ENCODE data around the gene PRKD2. TPM values are rescaled to one million over a fixed set of nuclear protein-coding genes. Genes with fewer than 3 reads are reported as not detected.

PRKD2 gene
- total RNA-seq, 4 donors from 2014 or later, result 57.0 to 88.8 (median 64.0) TPM

DNA sequence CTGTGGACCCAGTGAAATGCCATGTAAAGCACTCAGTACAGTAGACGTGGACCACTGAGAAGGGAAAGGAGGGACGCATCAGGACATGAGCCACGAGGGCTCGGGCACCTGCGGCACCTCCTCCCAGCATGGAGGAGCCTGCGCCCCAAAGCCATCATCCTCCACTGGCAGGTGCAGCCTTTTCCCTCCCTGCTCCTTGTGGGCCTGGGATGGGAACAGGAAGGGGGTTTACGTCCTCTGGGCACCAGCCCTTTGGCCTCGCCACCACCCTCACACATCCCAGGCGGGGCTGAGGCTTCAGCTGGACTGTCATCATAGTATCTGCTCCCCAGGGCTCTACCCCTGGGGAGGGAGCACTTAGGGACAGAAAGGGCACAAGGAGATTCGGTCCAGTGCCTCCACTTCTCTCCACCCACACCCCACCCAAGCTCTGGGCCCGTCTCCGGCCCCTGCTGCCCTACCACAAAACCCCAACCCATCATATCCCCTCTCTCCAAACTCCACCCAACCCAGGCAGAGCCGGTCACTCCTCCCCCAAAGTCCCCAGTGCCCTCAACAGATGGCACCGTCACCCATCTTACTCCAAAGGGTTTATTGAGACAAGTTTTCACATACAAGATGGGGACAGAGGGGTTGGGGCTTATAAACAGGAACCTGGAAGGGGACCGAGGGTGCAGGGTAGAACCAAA lies 2.2 kb upstream of the PRKD2 start:
- Histone ChIP-seq H3K27ac (peak overlapping the region in 3 of 4 donors; percentile 92 to 95 (median 94)), H3K36me3 (peaks cover 0 to 43% (median 0%) of the 10 kb centered on the region in 3 donors), H3K27me3 (no peaks in the 10 kb centered on the region), H3K4me3 (peak overlapping the region in 1 of 4 donors; percentile 70), H3K9me3 (no peaks in the 10 kb centered on the region), H3K4me1 (peaks cover 0 to 36% (median 30%) of the 10 kb centered on the region in 4 donors)
- TF ChIP-seq POLR2A (IDR thresholded peaks at IDR 0.05), result no peak
- TF ChIP-seq, protein P1, sequence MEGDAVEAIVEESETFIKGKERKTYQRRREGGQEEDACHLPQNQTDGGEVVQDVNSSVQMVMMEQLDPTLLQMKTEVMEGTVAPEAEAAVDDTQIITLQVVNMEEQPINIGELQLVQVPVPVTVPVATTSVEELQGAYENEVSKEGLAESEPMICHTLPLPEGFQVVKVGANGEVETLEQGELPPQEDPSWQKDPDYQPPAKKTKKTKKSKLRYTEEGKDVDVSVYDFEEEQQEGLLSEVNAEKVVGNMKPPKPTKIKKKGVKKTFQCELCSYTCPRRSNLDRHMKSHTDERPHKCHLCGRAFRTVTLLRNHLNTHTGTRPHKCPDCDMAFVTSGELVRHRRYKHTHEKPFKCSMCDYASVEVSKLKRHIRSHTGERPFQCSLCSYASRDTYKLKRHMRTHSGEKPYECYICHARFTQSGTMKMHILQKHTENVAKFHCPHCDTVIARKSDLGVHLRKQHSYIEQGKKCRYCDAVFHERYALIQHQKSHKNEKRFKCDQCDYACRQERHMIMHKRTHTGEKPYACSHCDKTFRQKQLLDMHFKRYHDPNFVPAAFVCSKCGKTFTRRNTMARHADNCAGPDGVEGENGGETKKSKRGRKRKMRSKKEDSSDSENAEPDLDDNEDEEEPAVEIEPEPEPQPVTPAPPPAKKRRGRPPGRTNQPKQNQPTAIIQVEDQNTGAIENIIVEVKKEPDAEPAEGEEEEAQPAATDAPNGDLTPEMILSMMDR (IDR thresholded peaks at IDR 0.05), result no peak
- DNase-seq, result peak in 2 of 3 donors; percentile 77 to 81

DNA sequence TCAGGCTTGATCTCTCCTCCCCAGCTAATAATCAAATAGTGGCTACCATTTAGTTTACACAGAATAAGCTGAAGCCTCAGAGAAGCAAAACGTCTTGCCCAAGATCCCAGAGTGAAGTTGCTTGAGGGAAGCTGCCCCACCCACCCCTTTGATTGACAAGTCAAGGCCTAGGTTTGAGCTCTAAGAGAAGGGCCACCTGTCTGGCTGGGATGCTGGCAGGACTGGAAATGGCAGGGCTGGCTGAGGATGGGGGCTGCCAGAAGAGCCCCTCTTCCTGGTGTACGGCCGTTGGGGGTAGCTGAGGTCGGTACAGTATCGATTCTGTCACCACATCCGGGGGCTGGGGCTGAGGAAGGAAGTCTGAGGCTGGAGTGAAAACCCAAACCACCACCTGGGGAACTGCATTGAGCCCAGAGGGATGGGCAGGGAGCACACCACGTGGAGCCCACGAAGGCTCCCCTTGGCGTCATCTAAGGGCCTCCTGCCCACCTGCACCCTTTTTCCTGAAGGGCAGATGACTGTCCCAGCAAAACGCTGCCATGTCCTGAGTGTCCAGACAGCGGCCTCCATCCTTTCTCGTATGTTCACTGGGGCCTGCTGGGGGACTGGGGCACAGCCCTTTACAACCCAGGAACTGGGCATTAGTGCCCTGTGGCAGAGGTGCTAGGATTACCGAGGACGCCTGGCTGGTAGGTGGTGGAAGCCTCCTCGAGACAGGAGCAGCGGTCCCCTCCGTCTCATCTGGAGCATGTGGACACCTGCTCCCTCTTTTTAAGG lies 1.4 kb upstream of the PRKD2 start:
- Histone ChIP-seq H3K27ac (peak overlapping the region; percentile 91 to 95 (median 93)), H3K4me3 (peak overlapping the region; percentile 19 to 89 (median 76)), H3K27me3 (no peaks in the 10 kb centered on the region), H3K9me3 (no peaks in the 10 kb centered on the region), H3K36me3 (peaks cover 0 to 38% (median 0%) of the 10 kb centered on the region in 3 donors), H3K4me1 (peaks cover 0 to 36% (median 30%) of the 10 kb centered on the region in 4 donors)
- no peak for TF ChIP-seq POLR2A (IDR thresholded peaks at IDR 0.05)
- TF ChIP-seq, protein P1 (IDR thresholded peaks at IDR 0.05), result no peak
- peak in 2 of 3 donors; percentile 88 to 90 for DNase-seq

DNA sequence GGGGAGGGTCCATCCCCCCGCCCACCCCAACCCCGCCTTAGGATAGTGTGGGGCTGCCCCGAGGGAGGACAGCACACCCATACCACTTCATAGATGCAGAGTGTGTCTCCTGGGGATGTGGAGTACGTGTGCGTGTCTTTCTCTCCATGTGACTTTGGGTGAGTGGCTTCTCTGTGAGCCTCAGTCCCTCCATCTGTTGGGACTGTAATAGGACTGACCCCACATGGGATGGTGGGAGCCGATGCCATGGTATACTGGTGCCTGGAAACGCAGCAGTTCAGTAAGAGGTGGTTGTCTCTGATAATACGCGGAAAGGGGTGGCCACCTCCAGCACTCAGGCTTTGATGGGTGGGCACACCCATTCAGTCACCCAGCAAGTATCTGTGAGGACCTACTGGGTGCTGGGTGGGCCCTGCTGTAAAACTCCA lies 816 bp upstream of the PRKD2 start:
- H3K4me3 ChIP-seq, result peak overlapping the region; percentile 70 to 92 (median 86)
- TF ChIP-seq POLR2A (IDR thresholded peaks at IDR 0.05), result no peak
- TF ChIP-seq, protein P1 (IDR thresholded peaks at IDR 0.05), result no peak
- H3K4me1 ChIP-seq, result peaks cover 0 to 36% (median 30%) of the 10 kb centered on the region in 4 donors
- H3K9me3 ChIP-seq, result no peaks in the 10 kb centered on the region
- peak overlapping the region; percentile 91 to 95 (median 93) for H3K27ac ChIP-seq
- no peaks in the 10 kb centered on the region for H3K27me3 ChIP-seq
- H3K36me3 ChIP-seq, result peaks cover 0 to 32% (median 0%) of the 10 kb centered on the region in 3 donors
- peak in 1 of 3 donors; percentile 40 for DNase-seq

DNA sequence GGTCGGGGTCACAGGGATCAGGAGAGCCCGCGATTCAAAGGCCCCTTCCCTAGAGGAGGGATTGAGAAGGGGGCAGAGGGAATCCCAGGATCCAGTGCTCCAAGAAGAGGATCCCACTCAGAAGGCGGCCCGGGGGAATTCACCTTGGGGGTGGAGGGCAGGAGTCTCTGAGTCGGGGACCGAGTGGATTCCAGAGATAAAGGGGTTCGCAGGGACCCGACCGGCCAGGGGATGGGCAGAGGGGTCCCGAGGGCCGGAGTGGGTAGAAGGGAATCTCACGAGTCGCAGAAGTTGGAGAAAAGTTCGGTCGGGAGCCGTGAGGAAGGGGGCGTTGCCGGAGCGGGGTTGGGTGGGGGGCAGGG lies 261 bp downstream of the PRKD2 start:
- no peaks in the 10 kb centered on the region for H3K27me3 ChIP-seq

More for the DNA sequence above, 261 bp downstream of the PRKD2 start:
- Histone ChIP-seq H3K9me3 (no peaks in the 10 kb centered on the region), H3K4me1 (peaks cover 0 to 36% (median 30%) of the 10 kb centered on the region in 4 donors), H3K27ac (peak overlapping the region; percentile 91 to 95 (median 93)), H3K4me3 (peak overlapping the region; percentile 70 to 92 (median 86)), H3K36me3 (peaks cover 0 to 23% (median 0%) of the 10 kb centered on the region in 3 donors)
- DNase-seq, result no peak
- no peak for TF ChIP-seq POLR2A (IDR thresholded peaks at IDR 0.05)
- TF ChIP-seq, protein P1 (IDR thresholded peaks at IDR 0.05), result no peak

Data from Peyer's patch (tissue), 4 donors.